ENCODE data around the gene SLC25A22.

Gene SLC25A22

GRCh38 chr11:798093-798713 is at the start of gene SLC25A22:
Gene SLC25A22 (minus strand): TSS chr11:798281. CDS start chr11:795006, 3,275 bp downstream.
- DNase-seq = peak; percentile 76
- in situ Hi-C loops (cut with HindIII; ENCODE audit: low pct_ligation_motif_present, low pct_unique_long_range_greater_than_20kb, low sequenced_read_pairs) = no loop called here

GRCh38 chr11:847876-848275 is 49.8 kb upstream of the SLC25A22 start:
- DNase-seq = no peak
- in situ Hi-C loops (cut with HindIII; ENCODE audit: low pct_ligation_motif_present, low pct_unique_long_range_greater_than_20kb, low sequenced_read_pairs) = no loop called here

- no peak for DNase-seq
- in situ Hi-C loops (cut with HindIII; ENCODE audit: low pct_ligation_motif_present, low pct_unique_long_range_greater_than_20kb, low sequenced_read_pairs) = no loop called here
Observed at GRCh38 chr11:846496-847098, 48.5 kb upstream of the SLC25A22 start.

- DNase-seq = no peak
- in situ Hi-C loops (cut with HindIII; ENCODE audit: low pct_ligation_motif_present, low pct_unique_long_range_greater_than_20kb, low sequenced_read_pairs) = no loop called here
Observed at GRCh38 chr11:845872-846495, 47.9 kb upstream of the SLC25A22 start.

GRCh38 chr11:844693-845644 is 46.9 kb upstream of the SLC25A22 start:
- in situ Hi-C loops (cut with HindIII; ENCODE audit: low pct_ligation_motif_present, low pct_unique_long_range_greater_than_20kb, low sequenced_read_pairs) = no loop called here

GRCh38 chr11:843818-844692 is 46.0 kb upstream of the SLC25A22 start:
- in situ Hi-C loops (cut with HindIII; ENCODE audit: low pct_ligation_motif_present, low pct_unique_long_range_greater_than_20kb, low sequenced_read_pairs) = no loop called here
- DNase-seq = peak; percentile 94

More at GRCh38 chr11:844693-845644, 46.9 kb upstream of the SLC25A22 start:
- peak; percentile 83 for DNase-seq

GRCh38 chr11:843086-843734 is 45.1 kb upstream of the SLC25A22 start:
- no peak for DNase-seq
- in situ Hi-C loops (cut with HindIII; ENCODE audit: low pct_ligation_motif_present, low pct_unique_long_range_greater_than_20kb, low sequenced_read_pairs) = no loop called here

GRCh38 chr11:842370-843002 is 44.4 kb upstream of the SLC25A22 start, which contains the start of the genes POLR2L and TSPAN4:
Gene POLR2L (minus strand): TSS chr11:842529. CDS start chr11:842508, 21 bp downstream.
Gene TSPAN4 (plus strand): TSS chr11:842852. CDS start chr11:850305, 7,453 bp downstream.
- DNase-seq = peak; percentile 85
- in situ Hi-C loops (cut with HindIII; ENCODE audit: low pct_ligation_motif_present, low pct_unique_long_range_greater_than_20kb, low sequenced_read_pairs) = no loop called here

GRCh38 chr11:841981-842369 is 43.9 kb upstream of the SLC25A22 start:
- no peak for DNase-seq

GRCh38 chr11:839875-840617 is 42.0 kb upstream of the SLC25A22 start:
- in situ Hi-C loops (cut with HindIII; ENCODE audit: low pct_ligation_motif_present, low pct_unique_long_range_greater_than_20kb, low sequenced_read_pairs) = no loop called here
- DNase-seq = no peak

More at GRCh38 chr11:841981-842369, 43.9 kb upstream of the SLC25A22 start:
- in situ Hi-C loops (cut with HindIII; ENCODE audit: low pct_ligation_motif_present, low pct_unique_long_range_greater_than_20kb, low sequenced_read_pairs) = no loop called here

- in situ Hi-C loops (cut with HindIII; ENCODE audit: low pct_ligation_motif_present, low pct_unique_long_range_greater_than_20kb, low sequenced_read_pairs) = no loop called here
- no peak for DNase-seq
Observed at GRCh38 chr11:839280-839623, 41.2 kb upstream of the SLC25A22 start.

GRCh38 chr11:838441-839279 is 40.6 kb upstream of the SLC25A22 start:
- DNase-seq = no peak
- in situ Hi-C loops (cut with HindIII; ENCODE audit: low pct_ligation_motif_present, low pct_unique_long_range_greater_than_20kb, low sequenced_read_pairs) = no loop called here

- no peak for DNase-seq
- in situ Hi-C loops (cut with HindIII; ENCODE audit: low pct_ligation_motif_present, low pct_unique_long_range_greater_than_20kb, low sequenced_read_pairs) = no loop called here
Observed at GRCh38 chr11:837990-838307, 39.9 kb upstream of the SLC25A22 start.

- in situ Hi-C loops (cut with HindIII; ENCODE audit: low pct_ligation_motif_present, low pct_unique_long_range_greater_than_20kb, low sequenced_read_pairs) = no loop called here
- DNase-seq = no peak
Observed at GRCh38 chr11:837189-837989, 39.3 kb upstream of the SLC25A22 start.

GRCh38 chr11:836700-837099 is 38.6 kb upstream of the SLC25A22 start:
- in situ Hi-C loops (cut with HindIII; ENCODE audit: low pct_ligation_motif_present, low pct_unique_long_range_greater_than_20kb, low sequenced_read_pairs) = no loop called here
- no peak for DNase-seq

Measured in ACHN (cell line).